Measurements from ENCODE around the gene ACTC1.

GRCh38 chr15:34838282-34838681 is 42.9 kb upstream of the ACTC1 start:
- no peak for TF ChIP-seq POLR2A (IDR thresholded peaks at IDR 0.05; ENCODE audit: low read length)
- no peak for TF ChIP-seq GATA1 (IDR thresholded peaks at IDR 0.05; ENCODE audit: low read depth, low read length)

Measured in erythroblast (primary cell).